ENCODE measurements around the gene PGM5. TPM values are rescaled to one million over a fixed set of nuclear protein-coding genes. Genes with fewer than 3 reads are reported as not detected.

The PGM5 gene
- total and polyA plus RNA-seq, 2 experiments from 2014 or later = not detected

- Mint-ChIP-seq H3K4me1 (peaks cover 7% of the 10 kb centered on the region), H3K27me3 (ENCODE audit: insufficient read depth, low read depth, poor library complexity) (peaks cover 80% of the 10 kb centered on the region), H3K36me3 (ENCODE audit: low read depth) (no peaks in the 10 kb centered on the region), H3K27ac (no peak overlapping the region), H3K9me3 (no peaks in the 10 kb centered on the region), H3K4me3 (no peak overlapping the region)
- Histone ChIP-seq H2AFZ (no peak overlapping the region), H3K79me2 (replicated peaks; ENCODE audit: insufficient read depth) (no peaks in the 10 kb centered on the region), H3F3A (replicated peaks; ENCODE audit: low read depth) (no peaks in the 10 kb centered on the region), H3K9me2 (ENCODE audit: insufficient read depth) (no peaks in the 10 kb centered on the region), H3K36me3 (ENCODE audit: insufficient read depth) (no peaks in the 10 kb centered on the region), H3K27ac (ENCODE audit: low read depth) (no peak overlapping the region), H3K27me3 (ENCODE audit: insufficient read depth) (peaks cover 100% of the 10 kb centered on the region), H4K20me1 (replicated peaks; ENCODE audit: insufficient read depth) (peaks cover 13% of the 10 kb centered on the region), H3K4me3 (no peak overlapping the region), H3K4me1 (ENCODE audit: insufficient read depth) (no peaks in the 10 kb centered on the region; the same call in 1 of the 2 replicates), H3K4me2 (no peak overlapping the region)
- DNase-seq (ENCODE audit: low spot score) = peak; percentile 32
- ATAC-seq = no peak
- no peak for TF ChIP-seq CREB1 (CRISPR knock-in tag; IDR thresholded peaks at IDR 0.05; ENCODE audit: low read depth)
- TF ChIP-seq NANOG (IDR thresholded peaks at IDR 0.05; ENCODE audit: borderline replicate concordance) = no peak
- TF ChIP-seq ZNF462 (CRISPR knock-in tag; IDR thresholded peaks at IDR 0.05) = no peak
- peak; percentile 46 to 74 for TF ChIP-seq CTCF (conservative IDR thresholded peaks at IDR 0.05; ENCODE audit: low read depth in 2 of 2)
These were observed 150.9 kb downstream of the PGM5 start for GRCh38 chr9:68507130-68507805.

All from GM23338 (cell line).